Peyer's patch (tissue), 4 donors: ENCODE results near the gene C13orf46.

ENCODE experiments used
- POLR2A ChIP-seq, 2 donors: fragments of 450-650 bp; IDR thresholded peaks; one replicate each; pipeline ENCODE4 v1.5.1; 2017; ENCODE audit warnings: antibody characterized with exemption in 2 of 2, mild to moderate bottlenecking in 2 of 2, moderate library complexity in 2 of 2
- TF ChIP-seq, protein P1 (sequence below), 6 experiments: fragments of 450-650 bp in 4 of 6; fragments of 200-600 bp in 2 of 6; sonication (generic) in 1 of 6; IDR thresholded peaks; one replicate each; pipeline ENCODE4 v1.5.1; 2017 to 2019; ENCODE audit warnings: antibody characterized with exemption in 6 of 6, mild to moderate bottlenecking in 3 of 6, moderate library complexity in 1 of 6

DNA sequence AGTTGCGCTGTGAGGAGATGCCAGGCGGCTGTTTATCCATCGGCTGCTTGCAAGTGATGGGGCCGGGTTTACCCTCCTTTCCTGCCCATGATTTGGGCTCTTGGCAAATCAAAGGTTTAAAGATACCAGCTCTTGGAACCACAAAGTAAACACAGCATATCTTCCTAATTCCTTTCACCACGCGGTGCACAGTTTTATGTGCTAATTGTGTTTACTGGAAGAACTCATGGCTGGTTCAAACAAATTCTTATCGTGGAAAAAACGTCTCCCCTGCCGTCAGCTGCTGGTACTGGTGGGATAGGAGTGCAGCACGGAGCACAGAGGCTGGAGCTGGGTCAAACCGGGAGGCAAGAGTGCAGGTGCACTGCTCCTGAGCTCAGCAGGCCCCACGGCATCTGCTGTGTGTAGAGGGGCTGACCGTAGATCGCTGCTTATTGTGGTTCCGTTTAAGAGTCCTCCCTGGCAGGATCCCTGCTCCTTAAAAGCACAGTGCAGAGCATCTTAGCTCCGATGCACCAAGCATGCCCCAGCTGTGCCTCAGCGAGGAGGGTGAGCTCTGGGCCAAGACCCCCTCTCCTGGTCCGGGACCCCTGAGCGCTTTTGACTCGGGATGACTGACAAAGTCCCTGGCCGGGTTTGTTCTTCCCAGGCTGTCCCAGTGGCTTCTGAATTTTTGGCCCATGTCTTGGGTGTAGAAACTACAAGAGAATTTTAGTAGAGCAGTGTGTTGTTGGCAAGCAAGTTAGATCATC lies 58.7 kb downstream of the C13orf46 start:
- no peak for TF ChIP-seq POLR2A (IDR thresholded peaks at IDR 0.05)
- TF ChIP-seq, protein P1, sequence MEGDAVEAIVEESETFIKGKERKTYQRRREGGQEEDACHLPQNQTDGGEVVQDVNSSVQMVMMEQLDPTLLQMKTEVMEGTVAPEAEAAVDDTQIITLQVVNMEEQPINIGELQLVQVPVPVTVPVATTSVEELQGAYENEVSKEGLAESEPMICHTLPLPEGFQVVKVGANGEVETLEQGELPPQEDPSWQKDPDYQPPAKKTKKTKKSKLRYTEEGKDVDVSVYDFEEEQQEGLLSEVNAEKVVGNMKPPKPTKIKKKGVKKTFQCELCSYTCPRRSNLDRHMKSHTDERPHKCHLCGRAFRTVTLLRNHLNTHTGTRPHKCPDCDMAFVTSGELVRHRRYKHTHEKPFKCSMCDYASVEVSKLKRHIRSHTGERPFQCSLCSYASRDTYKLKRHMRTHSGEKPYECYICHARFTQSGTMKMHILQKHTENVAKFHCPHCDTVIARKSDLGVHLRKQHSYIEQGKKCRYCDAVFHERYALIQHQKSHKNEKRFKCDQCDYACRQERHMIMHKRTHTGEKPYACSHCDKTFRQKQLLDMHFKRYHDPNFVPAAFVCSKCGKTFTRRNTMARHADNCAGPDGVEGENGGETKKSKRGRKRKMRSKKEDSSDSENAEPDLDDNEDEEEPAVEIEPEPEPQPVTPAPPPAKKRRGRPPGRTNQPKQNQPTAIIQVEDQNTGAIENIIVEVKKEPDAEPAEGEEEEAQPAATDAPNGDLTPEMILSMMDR (IDR thresholded peaks at IDR 0.05), result no peak
